ENCODE measurements around the gene PCSK5.

Gene PCSK5

GRCh38 chr9:75974016-75974766 lies 83.7 kb downstream of the PCSK5 start:
- TF ChIP-seq TCF12 (IDR thresholded peaks at IDR 0.05; ENCODE audit: low read depth) = no peak
- TF ChIP-seq CREB1 (IDR thresholded peaks at IDR 0.05; ENCODE audit: low read depth) = no peak
- TF ChIP-seq TEAD4 (IDR thresholded peaks at IDR 0.05) = no peak
- no peak for TF ChIP-seq EP300 (IDR thresholded peaks at IDR 0.05; ENCODE audit: borderline replicate concordance)
- TF ChIP-seq YY1 (IDR thresholded peaks at IDR 0.05; ENCODE audit: low read depth) = no peak
- TF ChIP-seq CEBPB (IDR thresholded peaks at IDR 0.05) = no peak
- TF ChIP-seq USF1 (IDR thresholded peaks at IDR 0.05) = no peak
- TF ChIP-seq REST (IDR thresholded peaks at IDR 0.05; ENCODE audit: low read depth) = no peak
- no peak for TF ChIP-seq RAD21 (IDR thresholded peaks at IDR 0.05; ENCODE audit: low read depth)
- no peak for TF ChIP-seq ZBTB7A (IDR thresholded peaks at IDR 0.05; ENCODE audit: low read depth)
- TF ChIP-seq FOXM1 (IDR thresholded peaks at IDR 0.05; ENCODE audit: borderline replicate concordance, low read depth) = no peak
- no peak for TF ChIP-seq EGR1 (IDR thresholded peaks at IDR 0.05)

GRCh38 chr9:75975071-75975470 lies 84.6 kb downstream of the PCSK5 start:
- TF ChIP-seq USF1 (IDR thresholded peaks at IDR 0.05) (no peak), NFIC (IDR thresholded peaks at IDR 0.05) (no peak), REST (IDR thresholded peaks at IDR 0.05; ENCODE audit: low read depth) (no peak)

GRCh38 chr9:75976549-75976948 lies 86.1 kb downstream of the PCSK5 start:
- no peak for TF ChIP-seq EP300 (IDR thresholded peaks at IDR 0.05; ENCODE audit: borderline replicate concordance)
- TF ChIP-seq TAF1 (IDR thresholded peaks at IDR 0.05; ENCODE audit: low read depth) = no peak
- TF ChIP-seq YY1 (IDR thresholded peaks at IDR 0.05; ENCODE audit: low read depth) = no peak
- TF ChIP-seq USF1 (IDR thresholded peaks at IDR 0.05) = no peak
- TF ChIP-seq REST (IDR thresholded peaks at IDR 0.05; ENCODE audit: low read depth) = no peak
- TF ChIP-seq CEBPB (IDR thresholded peaks at IDR 0.05) = no peak
- TF ChIP-seq FOXM1 (IDR thresholded peaks at IDR 0.05; ENCODE audit: borderline replicate concordance, low read depth) = no peak
- no peak for TF ChIP-seq MAX (IDR thresholded peaks at IDR 0.05)
- no peak for TF ChIP-seq ZBTB7A (IDR thresholded peaks at IDR 0.05; ENCODE audit: low read depth)
- TF ChIP-seq TEAD4 (IDR thresholded peaks at IDR 0.05) = no peak
- no peak for TF ChIP-seq EGR1 (IDR thresholded peaks at IDR 0.05)
- TF ChIP-seq NFIC (IDR thresholded peaks at IDR 0.05) = no peak
- TF ChIP-seq RAD21 (IDR thresholded peaks at IDR 0.05; ENCODE audit: low read depth) = no peak
- TF ChIP-seq TCF12 (IDR thresholded peaks at IDR 0.05; ENCODE audit: low read depth) = no peak
- TF ChIP-seq CREB1 (IDR thresholded peaks at IDR 0.05; ENCODE audit: low read depth) = no peak

- TF ChIP-seq EP300 (IDR thresholded peaks at IDR 0.05; ENCODE audit: borderline replicate concordance) = no peak
- no peak for TF ChIP-seq YY1 (IDR thresholded peaks at IDR 0.05; ENCODE audit: low read depth)
- TF ChIP-seq FOXM1 (IDR thresholded peaks at IDR 0.05; ENCODE audit: borderline replicate concordance, low read depth) = no peak
- TF ChIP-seq TCF12 (IDR thresholded peaks at IDR 0.05; ENCODE audit: low read depth) = no peak
- no peak for TF ChIP-seq MAX (IDR thresholded peaks at IDR 0.05)
- no peak for TF ChIP-seq CEBPB (IDR thresholded peaks at IDR 0.05)
- TF ChIP-seq RAD21 (IDR thresholded peaks at IDR 0.05; ENCODE audit: low read depth) = peak; percentile 8; the same call in 1 of the 2 replicates
These were observed 88.9 kb downstream of the PCSK5 start for GRCh38 chr9:75979362-75979761.

Measured in Ishikawa (cell line).